CD14-positive monocyte (primary cell): ENCODE data around the gene TGFBR1. TPM values are rescaled to one million over a fixed set of nuclear protein-coding genes. Genes with fewer than 3 reads are reported as not detected.

Experiments
- DNase-seq, 3 donors: peaks; one replicate each; pipeline ENCODE4 v3.0.0-alpha.2; 2011 to 2022
- H2AFZ ChIP-seq: 2 replicates; pipeline ENCODE4 v1.6.0; 2012; ENCODE audit warnings: mild to moderate bottlenecking, low read depth, low read length, inconsistent platforms; ENCODE audit not compliant: insufficient read depth, poor library complexity, severe bottlenecking
- H3K27ac ChIP-seq, 2 donors: 1 replicate in 1 of 2; 2 replicates in 1 of 2; pipeline ENCODE4 v1.5.1; 2012 to 2013; ENCODE audit warnings: low read length in 2 of 2, control low read depth in 1 of 2, inconsistent platforms in 1 of 2, low read depth in 1 of 2, mild to moderate bottlenecking in 1 of 2
- H3K27me3 ChIP-seq, 2 donors: one replicate each; pipeline versions ENCODE4 v1.6.0 to v1.6.1; 2011 to 2013; ENCODE audit warnings: low read length in 2 of 2; ENCODE audit not compliant: control insufficient read depth in 2 of 2, insufficient read depth in 2 of 2
- H3K36me3 ChIP-seq, 2 donors: replicated peaks in 1 of 2; 1 replicate in 1 of 2; 2 replicates in 1 of 2; pipeline versions ENCODE4 v1.5.1 to v1.6.1; 2012 to 2013; ENCODE audit warnings: low read length in 2 of 2, control low read depth in 1 of 2, inconsistent platforms in 1 of 2, mild to moderate bottlenecking in 1 of 2; ENCODE audit not compliant: insufficient read depth in 2 of 2, control insufficient read depth in 1 of 2
- H3K4me1 ChIP-seq, 2 donors: 1 replicate in 1 of 2; 2 replicates in 1 of 2; pipeline versions ENCODE4 v1.5.1 to v1.6.1; 2012 to 2013; ENCODE audit warnings: low read length in 2 of 2, control low read depth in 1 of 2, inconsistent platforms in 1 of 2, mild to moderate bottlenecking in 1 of 2, moderate library complexity in 1 of 2; ENCODE audit not compliant: insufficient read depth in 2 of 2, control insufficient read depth in 1 of 2
- H3K4me2 ChIP-seq: replicated peaks from 2 replicates; pipeline ENCODE3; 2012; ENCODE audit warnings: low read length, moderate library complexity, mild to moderate bottlenecking; ENCODE audit not compliant: poor library complexity, severe bottlenecking; ENCODE audit errors: extremely low read depth
- H3K4me3 ChIP-seq, 3 experiments: fragments of 200-600 bp in 1 of 3; sonication (generic) in 1 of 3; replicated peaks in 1 of 3; 1 replicate in 2 of 3; 2 replicates in 1 of 3; pipeline ENCODE4 v1.5.1; 2011 to 2013; ENCODE audit warnings: low read length in 3 of 3, mild to moderate bottlenecking in 3 of 3, control low read depth in 2 of 3, low read depth in 2 of 3, inconsistent platforms in 1 of 3, moderate library complexity in 1 of 3
- H3K79me2 ChIP-seq: 2 replicates; pipeline ENCODE4 v1.6.0; 2012; ENCODE audit warnings: mild to moderate bottlenecking, control low read depth, inconsistent platforms, low read length, moderate library complexity; ENCODE audit not compliant: insufficient read depth
- H3K9ac ChIP-seq: 2 replicates; pipeline ENCODE4 v1.6.0; 2017; ENCODE audit warnings: low read length, mild to moderate bottlenecking; ENCODE audit not compliant: insufficient read depth, poor library complexity, severe bottlenecking
- H3K9me3 ChIP-seq, 2 donors: replicated peaks in 1 of 2; 1 replicate in 1 of 2; 2 replicates in 1 of 2; pipeline versions ENCODE4 v1.5.1 to v1.6.1; 2012 to 2013; ENCODE audit warnings: low read length in 2 of 2, control low read depth in 1 of 2; ENCODE audit not compliant: control insufficient read depth in 1 of 2, insufficient read depth in 1 of 2
- H4K20me1 ChIP-seq: 2 replicates; pipeline ENCODE4 v1.6.0; 2012; ENCODE audit warnings: mild to moderate bottlenecking, low read length, control low read depth, moderate library complexity; ENCODE audit not compliant: insufficient read depth
- H3K27ac Mint-ChIP-seq, 7 donors: one replicate each; pipeline ENCODE4 v1.8.0; 2020; ENCODE audit warnings: mild to moderate bottlenecking in 7 of 7, mixed read lengths in 7 of 7, moderate library complexity in 6 of 7, inconsistent platforms in 2 of 7
- H3K27me3 Mint-ChIP-seq, 3 donors: one replicate each; pipeline ENCODE4 v1.8.0; 2021 to 2022; ENCODE audit warnings: low read depth in 3 of 3, mild to moderate bottlenecking in 3 of 3, mixed read lengths in 3 of 3, moderate library complexity in 3 of 3, inconsistent platforms in 1 of 3
- H3K36me3 Mint-ChIP-seq, 2 donors: one replicate each; pipeline ENCODE4 v1.8.0; 2020; ENCODE audit warnings: mixed read lengths in 2 of 2, inconsistent platforms in 1 of 2, mild to moderate bottlenecking in 1 of 2
- H3K4me1 Mint-ChIP-seq: one replicate; pipeline ENCODE4 v1.8.0; 2020; ENCODE audit warnings: mild to moderate bottlenecking, mixed read lengths
- H3K4me3 Mint-ChIP-seq, 2 donors: one replicate each; pipeline ENCODE4 v1.8.0; 2020; ENCODE audit warnings: mild to moderate bottlenecking in 2 of 2, mixed read lengths in 2 of 2, moderate library complexity in 1 of 2
- H3K9me3 Mint-ChIP-seq, 7 donors: one replicate each; pipeline ENCODE4 v1.8.0; 2020 to 2022; ENCODE audit warnings: mixed read lengths in 7 of 7, mild to moderate bottlenecking in 6 of 7, moderate library complexity in 6 of 7, inconsistent platforms in 2 of 7
- CTCF ChIP-seq: fragments of 200-600 bp; IDR thresholded peaks from one replicate; pipeline ENCODE4 v1.8.0; 2022; ENCODE audit warnings: antibody characterized with exemption, mild to moderate bottlenecking
- WGBS: methylation state at CpG from one replicate; pipeline ENCODE4 v1.1.5; 2013; ENCODE audit warnings: missing lambda C conversion rate; ENCODE audit not compliant: insufficient coverage; 5-methylcytosine and 5-hydroxymethylcytosine counted together
- intact Hi-C, 2 donors: fragments of 100-400 bp; cut with micrococcal nuclease; formaldehyde crosslinking; loops; one replicate each; pipeline versions ENCODE4 v1.15.0 to v1.15.1; 2023
- polyA plus RNA-seq, 3 donors: library from polyadenylated mRNA; depleted of rRNA in 1 of 3; unstranded in 2 of 3; stranded (reverse) in 1 of 3; fragments of 300-500 nt in 2 of 3; fragments of >200 nt in 1 of 3; fragmentation: Illumina TruSeq in 2 of 3; gene quantifications; 1 replicate in 2 of 3; 2 replicates in 1 of 3; pipeline ENCODE4 v1.2.3, GENCODE V29; 2012 to 2021

Gene TGFBR1
- polyA plus RNA-seq, 3 donors = 10.7 to 26.8 (median 25.0) TPM

GRCh38 chr9:99062549-99062948 lies 42.4 kb upstream of the TGFBR1 start:
- Mint-ChIP-seq H3K9me3 (peaks cover 0 to 2% (median 0%) of the 10 kb centered on the region in 7 donors), H3K4me1 (peaks cover 31% of the 10 kb centered on the region), H3K4me3 (no peak overlapping the region), H3K36me3 (peaks cover 0 to 6% of the 10 kb centered on the region in 2 donors), H3K27me3 (peaks cover 4 to 9% (median 5%) of the 10 kb centered on the region in 3 donors), H3K27ac (no peak overlapping the region)
- no peak overlapping the region for H2AFZ ChIP-seq
- H3K36me3 ChIP-seq = no peaks in the 10 kb centered on the region
- H3K9ac ChIP-seq = no peak overlapping the region
- no peaks in the 10 kb centered on the region for H3K79me2 ChIP-seq
- H3K9me3 ChIP-seq = no peaks in the 10 kb centered on the region
- H3K4me1 ChIP-seq = peaks cover 35% of the 10 kb centered on the region in 2 donors
- H3K27ac ChIP-seq = no peak overlapping the region
- no CpG with 5 or more reads among the region's 1 CpG for WGBS
- no peaks in the 10 kb centered on the region for H4K20me1 ChIP-seq
- no peak for TF ChIP-seq CTCF
- H3K4me2 ChIP-seq = no peak overlapping the region
- H3K27me3 ChIP-seq = peaks cover 0 to 10% of the 10 kb centered on the region in 2 donors
- DNase-seq = no peak
- intact Hi-C loops = no loop called here
- no peak overlapping the region for H3K4me3 ChIP-seq

GRCh38 chr9:99063522-99063921 lies 41.4 kb upstream of the TGFBR1 start:
- 100% methylated on average over 1 of the region's 1 CpG for WGBS
- Histone ChIP-seq H3K9me3 (no peaks in the 10 kb centered on the region), H2AFZ (no peak overlapping the region), H4K20me1 (no peaks in the 10 kb centered on the region), H3K79me2 (no peaks in the 10 kb centered on the region), H3K4me3 (no peak overlapping the region), H3K9ac (no peak overlapping the region), H3K4me2 (no peak overlapping the region), H3K4me1 (peaks cover 25% of the 10 kb centered on the region in 2 donors), H3K27ac (no peak overlapping the region), H3K36me3 (no peaks in the 10 kb centered on the region), H3K27me3 (peaks cover 0 to 10% of the 10 kb centered on the region in 2 donors)
- Mint-ChIP-seq H3K27ac (no peak overlapping the region), H3K36me3 (peaks cover 0 to 6% of the 10 kb centered on the region in 2 donors), H3K4me3 (peak overlapping the region in 1 of 2 donors; percentile 40), H3K4me1 (peaks cover 21% of the 10 kb centered on the region), H3K9me3 (peaks cover 0 to 2% (median 0%) of the 10 kb centered on the region in 7 donors), H3K27me3 (peaks cover 4 to 9% (median 5%) of the 10 kb centered on the region in 3 donors)
- intact Hi-C loops = no loop called here
- DNase-seq = no peak
- no peak for TF ChIP-seq CTCF
